ENCODE data around the gene PRSS23.
"Not testable (repeated sequence)": the region's sequence is repeated elsewhere in the genome, so short reads cannot be mapped to it uniquely, and the experiment has no call there.

The PRSS23 gene

GRCh38 chr11:86812322-86812670, 12.0 kb downstream of the PRSS23 start:
- CTCF ChIA-PET, result interaction anchor here (0.6 to 1.6 kb wide), 3 partner anchors 358 to 730 kb away, joined by 3 to 4 read pairs (median 3); no protein-coding TSS in a partner anchor
- no peak for DNase-seq
- H3K27ac Mint-ChIP-seq, result no peak overlapping the region
- H3K4me3 Mint-ChIP-seq, result no peak overlapping the region
- H3K36me3 Mint-ChIP-seq, result no peaks in the 10 kb centered on the region
- no peaks in the 10 kb centered on the region for H3K4me1 Mint-ChIP-seq
- H3K9me3 Mint-ChIP-seq, result no peaks in the 10 kb centered on the region
- H3K27me3 Mint-ChIP-seq, result peaks cover 29% of the 10 kb centered on the region

GRCh38 chr11:86812981-86813380, 12.6 kb downstream of the PRSS23 start:
- H3K27ac Mint-ChIP-seq, result no peak overlapping the region
- no peaks in the 10 kb centered on the region for H3K4me1 Mint-ChIP-seq
- H3K4me3 Mint-ChIP-seq, result no peak overlapping the region
- CTCF ChIA-PET, result interaction anchor here (1.2 to 1.6 kb wide), 2 partner anchors 359 to 394 kb away, joined by 3 to 4 read pairs; no protein-coding TSS in a partner anchor
- H3K9me3 Mint-ChIP-seq, result no peaks in the 10 kb centered on the region
- DNase-seq, result no peak
- no peaks in the 10 kb centered on the region for H3K36me3 Mint-ChIP-seq
- peaks cover 26% of the 10 kb centered on the region for H3K27me3 Mint-ChIP-seq

- H3K4me1 Mint-ChIP-seq, result no peaks in the 10 kb centered on the region
- no peaks in the 10 kb centered on the region for H3K9me3 Mint-ChIP-seq
- DNase-seq, result no peak
- H3K4me3 Mint-ChIP-seq, result no peak overlapping the region
- H3K27me3 Mint-ChIP-seq, result peaks cover 31% of the 10 kb centered on the region
- H3K36me3 Mint-ChIP-seq, result no peaks in the 10 kb centered on the region
- CTCF ChIA-PET, result interaction anchor here (1.0 to 1.2 kb wide), 3 partner anchors 11 to 207 kb away, joined by 3 read pairs; no protein-coding TSS in a partner anchor
- no peak overlapping the region for H3K27ac Mint-ChIP-seq
Measured at GRCh38 chr11:86814775-86815174, 14.4 kb downstream of the PRSS23 start.

- CTCF ChIA-PET, result interaction anchor here (1.1 kb wide), 1 partner anchor 208 kb away, joined by 3 read pairs; no protein-coding TSS in a partner anchor
- H3K36me3 Mint-ChIP-seq, result no peaks in the 10 kb centered on the region
- H3K27me3 Mint-ChIP-seq, result peaks cover 31% of the 10 kb centered on the region
Measured at GRCh38 chr11:86815726-86816125, 15.4 kb downstream of the PRSS23 start.

GRCh38 chr11:86816251-86816726, 15.9 kb downstream of the PRSS23 start:
- Mint-ChIP-seq H3K9me3 (no peaks in the 10 kb centered on the region), H3K4me1 (no peaks in the 10 kb centered on the region), H3K27ac (no peak overlapping the region), H3K27me3 (peaks cover 31% of the 10 kb centered on the region), H3K36me3 (no peaks in the 10 kb centered on the region), H3K4me3 (no peak overlapping the region)
- DNase-seq, result no peak
- CTCF ChIA-PET, result no interaction called here

More at GRCh38 chr11:86815726-86816125, 15.4 kb downstream of the PRSS23 start:
- no peaks in the 10 kb centered on the region for H3K4me1 Mint-ChIP-seq
- no peaks in the 10 kb centered on the region for H3K9me3 Mint-ChIP-seq
- H3K4me3 Mint-ChIP-seq, result no peak overlapping the region
- H3K27ac Mint-ChIP-seq, result no peak overlapping the region
- no peak for DNase-seq

GRCh38 chr11:86818462-86819192, 18.3 kb downstream of the PRSS23 start:
- no peaks in the 10 kb centered on the region for H3K9me3 Mint-ChIP-seq
- CTCF ChIA-PET, result interaction anchor here (1.0 kb wide), 1 partner anchor 210 kb away, joined by 3 read pairs; no protein-coding TSS in a partner anchor
- no peaks in the 10 kb centered on the region for H3K4me1 Mint-ChIP-seq
- no peak overlapping the region for H3K4me3 Mint-ChIP-seq
- no peaks in the 10 kb centered on the region for H3K36me3 Mint-ChIP-seq
- no peak for DNase-seq
- H3K27ac Mint-ChIP-seq, result no peak overlapping the region
- peaks cover 18% of the 10 kb centered on the region for H3K27me3 Mint-ChIP-seq

GRCh38 chr11:86824139-86824538, 23.8 kb downstream of the PRSS23 start:
- H3K4me1 Mint-ChIP-seq, H3K4me3 Mint-ChIP-seq, CTCF ChIA-PET, H3K27ac Mint-ChIP-seq, H3K27me3 Mint-ChIP-seq, H3K9me3 Mint-ChIP-seq, H3K36me3 Mint-ChIP-seq, DNase-seq: not testable (repeated sequence)

- H3K4me3 Mint-ChIP-seq, H3K36me3 Mint-ChIP-seq, H3K4me1 Mint-ChIP-seq, DNase-seq, H3K9me3 Mint-ChIP-seq, H3K27ac Mint-ChIP-seq, CTCF ChIA-PET: not testable (repeated sequence)
- H3K27me3 Mint-ChIP-seq, result peaks cover 17% of the 10 kb centered on the region
Measured at GRCh38 chr11:86834376-86834775, 34.0 kb downstream of the PRSS23 start.

GRCh38 chr11:86844762-86845508, 44.6 kb downstream of the PRSS23 start:
- H3K36me3 Mint-ChIP-seq, DNase-seq, H3K27me3 Mint-ChIP-seq, H3K4me1 Mint-ChIP-seq, H3K9me3 Mint-ChIP-seq, H3K27ac Mint-ChIP-seq, H3K4me3 Mint-ChIP-seq: not testable (repeated sequence)
- CTCF ChIA-PET, result interaction anchor here (0.6 kb wide), 1 partner anchor 76 kb away, joined by 3 read pairs; no protein-coding TSS in a partner anchor

- no peaks in the 10 kb centered on the region for H3K36me3 Mint-ChIP-seq
- H3K4me1 Mint-ChIP-seq, result no peaks in the 10 kb centered on the region
- no peak for DNase-seq
- no peaks in the 10 kb centered on the region for H3K9me3 Mint-ChIP-seq
- CTCF ChIA-PET, result no interaction called here
- no peak overlapping the region for H3K4me3 Mint-ChIP-seq
- H3K27ac Mint-ChIP-seq, result no peak overlapping the region
- H3K27me3 Mint-ChIP-seq, result no peaks in the 10 kb centered on the region
Measured at GRCh38 chr11:86848132-86848531, 47.8 kb downstream of the PRSS23 start.

GRCh38 chr11:86849679-86850078, 49.3 kb downstream of the PRSS23 start:
- Mint-ChIP-seq H3K4me1 (no peaks in the 10 kb centered on the region), H3K36me3 (no peaks in the 10 kb centered on the region), H3K9me3 (no peaks in the 10 kb centered on the region), H3K27me3 (no peaks in the 10 kb centered on the region), H3K27ac (no peak overlapping the region), H3K4me3 (no peak overlapping the region)
- CTCF ChIA-PET, result no interaction called here
- no peak for DNase-seq
